ENCODE measurements around the gene TUBB2A. TPM values are rescaled to one million over a fixed set of nuclear protein-coding genes. Genes with fewer than 3 reads are reported as not detected.

Gene TUBB2A
- total RNA-seq, 1 experiment from 2014 or later = 49.9 TPM

DNA sequence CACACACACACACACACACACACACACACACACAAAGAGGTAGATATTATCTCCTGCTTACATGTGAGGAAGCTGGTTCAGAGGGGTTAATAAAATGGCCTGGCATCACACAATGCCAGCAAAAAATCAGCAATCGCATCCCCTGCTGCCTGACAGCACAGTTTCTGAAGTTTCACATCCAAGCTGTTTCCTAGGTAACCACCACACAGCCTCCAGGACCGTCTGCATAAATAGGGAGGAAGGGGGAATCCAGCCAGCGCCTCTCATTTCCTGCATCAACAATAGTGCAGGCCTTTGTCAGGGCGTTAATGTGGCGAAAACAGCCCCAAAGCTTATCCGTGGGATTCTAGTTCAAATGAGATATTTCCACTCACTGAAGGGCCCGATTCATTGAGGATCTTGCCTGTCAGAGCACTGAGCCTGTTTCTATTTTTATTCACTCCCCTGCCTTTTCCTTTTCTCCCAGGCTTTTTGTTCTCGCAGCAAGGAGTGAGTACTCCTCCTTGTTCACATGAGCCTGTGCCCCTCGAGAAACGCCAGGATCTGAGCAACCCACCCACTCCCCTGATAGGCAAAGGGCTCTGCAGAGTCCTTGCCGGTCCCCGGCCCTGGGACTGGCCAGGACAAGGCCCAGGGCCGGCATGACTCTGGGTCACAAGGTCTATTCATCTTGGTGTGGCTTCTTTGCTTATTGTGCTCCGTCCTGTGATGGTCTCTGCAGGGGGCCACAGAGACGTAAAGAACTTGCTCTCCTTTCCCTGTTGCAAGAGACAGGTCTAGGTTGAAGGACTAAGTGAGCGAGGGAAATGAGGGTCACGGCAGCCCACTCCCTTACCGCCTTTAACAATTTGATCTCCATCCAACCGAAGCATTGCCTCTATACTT, 37.4 kb upstream of the TUBB2A start:
- TSS peak; percentile 28 for BruUV-seq (replicated peaks)
- ChIA-PET POLR2A (no interaction called here), CTCF (interaction anchor here (1.6 kb wide), 1 partner anchor 57 kb away, joined by 4 read pairs; no protein-coding TSS in a partner anchor), RAD21 (ENCODE audit: low non-redundant PET in 1 of 2, low total read pairs in 2 of 2, uncharacterized antibody in 2 of 2, unreplicated experiment in 2 of 2) (no interaction called here)
- no peaks in the 10 kb centered on the region for H3K79me2 ChIP-seq (ENCODE audit: insufficient read depth, low read length)
- H2AFZ ChIP-seq (ENCODE audit: low read depth, low read length, poor library complexity, severe bottlenecking) = peak overlapping the region; percentile 49
- TF ChIP-seq, protein P1, sequence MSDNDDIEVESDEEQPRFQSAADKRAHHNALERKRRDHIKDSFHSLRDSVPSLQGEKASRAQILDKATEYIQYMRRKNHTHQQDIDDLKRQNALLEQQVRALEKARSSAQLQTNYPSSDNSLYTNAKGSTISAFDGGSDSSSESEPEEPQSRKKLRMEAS (IDR thresholded peaks at IDR 0.05) = no peak
- TF ChIP-seq TCF7L2 (IDR thresholded peaks at IDR 0.05; ENCODE audit: borderline replicate concordance, extremely low read depth, insufficient read depth, insufficient read length) (no peak), CBX3 (IDR thresholded peaks at IDR 0.05; ENCODE audit: low read depth) (no peak), POLR2A (IDR thresholded peaks at IDR 0.05; ENCODE audit: borderline replicate concordance, extremely low read depth, insufficient read depth, insufficient read length) (no peak), SP1 (IDR thresholded peaks at IDR 0.05; ENCODE audit: low read depth) (no peak)
- H3K27ac ChIP-seq (ENCODE audit: low read depth, low read length) = no peak overlapping the region
- intact Hi-C loops (cut with micrococcal nuclease) = no loop called here
- no peaks in the 10 kb centered on the region for H3K27me3 ChIP-seq (ENCODE audit: insufficient read depth, low read length)
- H3K36me3 ChIP-seq (ENCODE audit: control insufficient read depth in 1 of 2, insufficient read depth in 2 of 2, low read length in 2 of 2) = no peaks in the 10 kb centered on the region
- peaks cover 8 to 23% of the 10 kb centered on the region in 2 experiments; a peak in 3 of 4 replicates for H3K4me1 ChIP-seq (ENCODE audit: control insufficient read depth in 1 of 2, insufficient read depth in 2 of 2, low read length in 2 of 2)
- H3K9ac ChIP-seq (ENCODE audit: low read length) = no peak overlapping the region
- ATAC-seq (no peak), DNase-seq (ENCODE audit: low read depth, low spot score) (no peak)
- no peaks in the 10 kb centered on the region for H3K9me2 ChIP-seq (ENCODE audit: insufficient read depth)
- H3K4me3 ChIP-seq (replicated peaks in 1 of 2; ENCODE audit: low read depth in 1 of 2, low read length in 2 of 2) = no peak overlapping the region
- H4K20me1 ChIP-seq (ENCODE audit: insufficient read depth) = no peaks in the 10 kb centered on the region
- no peaks in the 10 kb centered on the region; a peak in 1 of 4 replicates for H3K9me3 ChIP-seq (ENCODE audit: control insufficient read depth in 1 of 2, insufficient read depth in 1 of 2, low read depth in 1 of 2, low read length in 2 of 2)
- no peak overlapping the region for H3K4me2 ChIP-seq (ENCODE audit: low read length)

- Histone ChIP-seq H4K20me1 (ENCODE audit: insufficient read depth) (no peaks in the 10 kb centered on the region), H3K9me2 (ENCODE audit: insufficient read depth) (no peaks in the 10 kb centered on the region), H2AFZ (ENCODE audit: low read depth, low read length, poor library complexity, severe bottlenecking) (no peak overlapping the region), H3K4me3 (replicated peaks in 1 of 2; ENCODE audit: low read depth in 1 of 2, low read length in 2 of 2) (no peak overlapping the region), H3K9ac (ENCODE audit: low read length) (no peak overlapping the region), H3K4me1 (ENCODE audit: control insufficient read depth in 1 of 2, insufficient read depth in 2 of 2, low read length in 2 of 2) (peaks cover 15 to 36% of the 10 kb centered on the region in 2 experiments; a peak in 3 of 4 replicates), H3K27me3 (ENCODE audit: insufficient read depth, low read length) (no peaks in the 10 kb centered on the region), H3K79me2 (ENCODE audit: insufficient read depth, low read length) (no peaks in the 10 kb centered on the region), H3K27ac (ENCODE audit: low read depth, low read length) (no peak overlapping the region), H3K4me2 (ENCODE audit: low read length) (no peak overlapping the region), H3K36me3 (ENCODE audit: control insufficient read depth in 1 of 2, insufficient read depth in 2 of 2, low read length in 2 of 2) (no peaks in the 10 kb centered on the region), H3K9me3 (ENCODE audit: control insufficient read depth in 1 of 2, insufficient read depth in 1 of 2, low read depth in 1 of 2, low read length in 2 of 2) (no peaks in the 10 kb centered on the region; a peak in 1 of 4 replicates)
- DNase-seq (ENCODE audit: low read depth, low spot score) (no peak), ATAC-seq (no peak)
- POLR2A ChIA-PET = no interaction called here
- intact Hi-C loops (cut with micrococcal nuclease) = no loop called here
- CTCF ChIA-PET = no interaction called here
- no TSS peak for BruUV-seq (replicated peaks)
- RAD21 ChIA-PET (ENCODE audit: low non-redundant PET in 1 of 2, low total read pairs in 2 of 2, uncharacterized antibody in 2 of 2, unreplicated experiment in 2 of 2) = no interaction called here
- no peak for TF ChIP-seq POLR2AphosphoS5 (IDR thresholded peaks at IDR 0.05; ENCODE audit: low read depth, low read length)
- TF ChIP-seq ZBTB33 (IDR thresholded peaks at IDR 0.05; ENCODE audit: extremely low read depth, insufficient replicate concordance, low read length) = no peak
- TF ChIP-seq EZH2phosphoT487 (IDR thresholded peaks at IDR 0.05; ENCODE audit: borderline replicate concordance) = no peak
- TF ChIP-seq POLR2A (IDR thresholded peaks at IDR 0.05; ENCODE audit: borderline replicate concordance, extremely low read depth, insufficient read depth, insufficient read length) = no peak
- TF ChIP-seq ZFX (IDR thresholded peaks at IDR 0.05) = no peak
- TF ChIP-seq, protein P2, sequence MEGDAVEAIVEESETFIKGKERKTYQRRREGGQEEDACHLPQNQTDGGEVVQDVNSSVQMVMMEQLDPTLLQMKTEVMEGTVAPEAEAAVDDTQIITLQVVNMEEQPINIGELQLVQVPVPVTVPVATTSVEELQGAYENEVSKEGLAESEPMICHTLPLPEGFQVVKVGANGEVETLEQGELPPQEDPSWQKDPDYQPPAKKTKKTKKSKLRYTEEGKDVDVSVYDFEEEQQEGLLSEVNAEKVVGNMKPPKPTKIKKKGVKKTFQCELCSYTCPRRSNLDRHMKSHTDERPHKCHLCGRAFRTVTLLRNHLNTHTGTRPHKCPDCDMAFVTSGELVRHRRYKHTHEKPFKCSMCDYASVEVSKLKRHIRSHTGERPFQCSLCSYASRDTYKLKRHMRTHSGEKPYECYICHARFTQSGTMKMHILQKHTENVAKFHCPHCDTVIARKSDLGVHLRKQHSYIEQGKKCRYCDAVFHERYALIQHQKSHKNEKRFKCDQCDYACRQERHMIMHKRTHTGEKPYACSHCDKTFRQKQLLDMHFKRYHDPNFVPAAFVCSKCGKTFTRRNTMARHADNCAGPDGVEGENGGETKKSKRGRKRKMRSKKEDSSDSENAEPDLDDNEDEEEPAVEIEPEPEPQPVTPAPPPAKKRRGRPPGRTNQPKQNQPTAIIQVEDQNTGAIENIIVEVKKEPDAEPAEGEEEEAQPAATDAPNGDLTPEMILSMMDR (IDR thresholded peaks at IDR 0.05 in 2 of 3, conservative IDR thresholded peaks at IDR 0.05 in 1 of 3; ENCODE audit: borderline replicate concordance in 1 of 3, insufficient read depth in 1 of 3, low read depth in 2 of 3, low read length in 2 of 3) = no peak
- TF ChIP-seq EGR1 (IDR thresholded peaks at IDR 0.05; ENCODE audit: low read depth) = no peak
- TF ChIP-seq SRF (IDR thresholded peaks at IDR 0.05; ENCODE audit: low read depth) = no peak
- TF ChIP-seq TCF7L2 (IDR thresholded peaks at IDR 0.05; ENCODE audit: borderline replicate concordance, extremely low read depth, insufficient read depth, insufficient read length) = no peak
- no peak for TF ChIP-seq RAD21 (IDR thresholded peaks at IDR 0.05; ENCODE audit: low read depth)
- no peak for TF ChIP-seq SIN3A (IDR thresholded peaks at IDR 0.05; ENCODE audit: low read depth)
Measured at GRCh38 chr6:3193102-3193849, 35.9 kb upstream of the TUBB2A start.
